Panc1 (cell line): ENCODE data around the gene DEFB128. TPM values are rescaled to one million over a fixed set of nuclear protein-coding genes. Genes with fewer than 3 reads are reported as not detected.

Source experiments
- ATAC-seq: fragments of 200-7000 bp; cut with Tn5 transposase; 2 replicates; pipeline ENCODE4 v1.9.1; 2020; ENCODE audit warnings: mild to moderate bottlenecking, moderate library complexity
- BruUV-seq: library from RNA; stranded (reverse); fragments of 400-500 nt; replicated peaks from 2 replicates; lab custom pipeline; 2021; lab: Mats Ljungman, UMichigan
- CTCF ChIA-PET: fragments of 300-600 bp; sonication (Branson Sonifier 250); formaldehyde crosslinking; loops from one replicate; lab custom pipeline; 2022; ENCODE audit warnings: antibody characterized with exemption; lab: Charles Lee
- POLR2A ChIA-PET: fragments of 300-600 bp; sonication (Branson Sonifier 250); formaldehyde crosslinking; loops from one replicate; lab custom pipeline; 2022; ENCODE audit warnings: antibody characterized with exemption; lab: Charles Lee
- DNase-seq: peaks from one replicate; pipeline ENCODE4 v3.0.0-alpha.2; 2010; ENCODE audit warnings: low read depth, low spot score
- H3K27ac ChIP-seq: 2 replicates; pipeline ENCODE4 v1.5.1; 2011; ENCODE audit warnings: mild to moderate bottlenecking, low read length, inconsistent platforms
- H3K27me3 ChIP-seq: fragments of 200-500 bp; sonication (Bioruptor generic); 2 replicates; pipeline ENCODE4 v1.6.0; 2014; ENCODE audit warnings: low read length, inconsistent platforms; ENCODE audit not compliant: control insufficient read depth, insufficient read depth
- H3K36me3 ChIP-seq: fragments of 200-500 bp; sonication (Bioruptor generic); 2 replicates; pipeline ENCODE4 v1.5.1; 2014; ENCODE audit warnings: inconsistent platforms, mild to moderate bottlenecking, low read length, moderate library complexity; ENCODE audit not compliant: control insufficient read depth, insufficient read depth
- H3K4me1 ChIP-seq: 2 replicates; pipeline ENCODE4 v1.5.1; 2011; ENCODE audit warnings: inconsistent platforms, mild to moderate bottlenecking, low read length, moderate library complexity; ENCODE audit not compliant: control insufficient read depth, insufficient read depth
- H3K4me3 ChIP-seq, 2 experiments: 2 replicates each; pipeline ENCODE4 v1.5.1; 2011 to 2012; ENCODE audit warnings: low read depth in 2 of 2, low read length in 2 of 2, mild to moderate bottlenecking in 2 of 2, inconsistent platforms in 1 of 2, moderate library complexity in 1 of 2
- H3K9me3 ChIP-seq: fragments of 200-500 bp; sonication (Bioruptor generic); 2 replicates; pipeline ENCODE4 v1.5.1; 2014; ENCODE audit warnings: low read depth, mild to moderate bottlenecking, inconsistent platforms, low read length, moderate library complexity; ENCODE audit not compliant: control insufficient read depth, insufficient read depth
- POLR2AphosphoS5 ChIP-seq: IDR thresholded peaks from 2 replicates; pipeline ENCODE4 v1.6.1; 2012; ENCODE audit warnings: mild to moderate bottlenecking, low read depth, low read length, moderate library complexity
- SIN3A ChIP-seq: IDR thresholded peaks from 2 replicates; pipeline ENCODE4 v1.6.1; 2012; ENCODE audit warnings: low read depth, mild to moderate bottlenecking, low read length, moderate library complexity, borderline replicate concordance; ENCODE audit not compliant: insufficient read depth
- TCF7L2 ChIP-seq: IDR thresholded peaks from 2 replicates; pipeline ENCODE4 v1.6.1; 2011; ENCODE audit warnings: mild to moderate bottlenecking, low read depth, low read length, inconsistent platforms
- in situ Hi-C: cut with HindIII; loops from 2 replicates; pipeline ENCODE4 v1.10.0; 2016; ENCODE audit warnings: low sequenced_read_pairs, low pct_unique_long_range_greater_than_20kb
- intact Hi-C: fragments of 100-400 bp; cut with micrococcal nuclease; formaldehyde crosslinking; loops from one replicate; pipeline ENCODE4 v1.10.0; 2022; ENCODE audit not compliant: unreplicated experiment
- total RNA-seq: library from RNA; stranded (reverse); gene quantifications from one replicate; pipeline ENCODE4 v1.2.1, GENCODE V29; 2021; ENCODE audit not compliant: unreplicated experiment
- TF ChIP-seq, protein P1 (sequence below): fragments of 450-650 bp; IDR thresholded peaks from 2 replicates; pipeline ENCODE4 v1.5.1; 2017; ENCODE audit warnings: mild to moderate bottlenecking
- TF ChIP-seq, protein P2 (sequence below), 2 experiments: IDR thresholded peaks; 2 replicates each; pipeline ENCODE4 v1.6.1; 2011 to 2012; ENCODE audit warnings: low read depth in 2 of 2, control low read depth in 1 of 2, low read length in 1 of 2, mild to moderate bottlenecking in 1 of 2, moderate library complexity in 1 of 2; ENCODE audit not compliant: insufficient read depth in 1 of 2

The DEFB128 gene
- total RNA-seq, 1 experiment from 2014 or later = not detected

DNA sequence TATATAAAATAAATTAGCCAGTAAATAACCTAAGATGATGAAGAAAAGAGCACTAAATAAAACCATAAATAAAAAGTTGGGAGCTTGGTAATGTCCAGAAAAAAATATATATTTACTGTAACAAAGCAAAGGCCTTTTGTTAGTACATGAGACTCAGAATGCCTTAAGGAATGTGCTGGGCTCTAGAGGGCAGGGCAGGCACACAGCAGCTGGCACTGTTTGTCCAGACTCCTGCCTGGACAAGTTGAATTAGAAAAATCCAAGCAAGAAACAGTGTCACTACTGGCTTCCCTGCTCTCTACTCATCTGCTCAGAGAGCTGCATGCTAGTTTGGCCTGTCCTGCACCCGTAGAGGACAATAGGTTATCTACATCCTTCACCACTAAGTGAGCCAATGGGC, 46.4 kb upstream of the DEFB128 start:
- TF ChIP-seq, protein P1, sequence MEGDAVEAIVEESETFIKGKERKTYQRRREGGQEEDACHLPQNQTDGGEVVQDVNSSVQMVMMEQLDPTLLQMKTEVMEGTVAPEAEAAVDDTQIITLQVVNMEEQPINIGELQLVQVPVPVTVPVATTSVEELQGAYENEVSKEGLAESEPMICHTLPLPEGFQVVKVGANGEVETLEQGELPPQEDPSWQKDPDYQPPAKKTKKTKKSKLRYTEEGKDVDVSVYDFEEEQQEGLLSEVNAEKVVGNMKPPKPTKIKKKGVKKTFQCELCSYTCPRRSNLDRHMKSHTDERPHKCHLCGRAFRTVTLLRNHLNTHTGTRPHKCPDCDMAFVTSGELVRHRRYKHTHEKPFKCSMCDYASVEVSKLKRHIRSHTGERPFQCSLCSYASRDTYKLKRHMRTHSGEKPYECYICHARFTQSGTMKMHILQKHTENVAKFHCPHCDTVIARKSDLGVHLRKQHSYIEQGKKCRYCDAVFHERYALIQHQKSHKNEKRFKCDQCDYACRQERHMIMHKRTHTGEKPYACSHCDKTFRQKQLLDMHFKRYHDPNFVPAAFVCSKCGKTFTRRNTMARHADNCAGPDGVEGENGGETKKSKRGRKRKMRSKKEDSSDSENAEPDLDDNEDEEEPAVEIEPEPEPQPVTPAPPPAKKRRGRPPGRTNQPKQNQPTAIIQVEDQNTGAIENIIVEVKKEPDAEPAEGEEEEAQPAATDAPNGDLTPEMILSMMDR = peak; percentile 73
- TF ChIP-seq TCF7L2 = no peak
- TF ChIP-seq, protein P2, sequence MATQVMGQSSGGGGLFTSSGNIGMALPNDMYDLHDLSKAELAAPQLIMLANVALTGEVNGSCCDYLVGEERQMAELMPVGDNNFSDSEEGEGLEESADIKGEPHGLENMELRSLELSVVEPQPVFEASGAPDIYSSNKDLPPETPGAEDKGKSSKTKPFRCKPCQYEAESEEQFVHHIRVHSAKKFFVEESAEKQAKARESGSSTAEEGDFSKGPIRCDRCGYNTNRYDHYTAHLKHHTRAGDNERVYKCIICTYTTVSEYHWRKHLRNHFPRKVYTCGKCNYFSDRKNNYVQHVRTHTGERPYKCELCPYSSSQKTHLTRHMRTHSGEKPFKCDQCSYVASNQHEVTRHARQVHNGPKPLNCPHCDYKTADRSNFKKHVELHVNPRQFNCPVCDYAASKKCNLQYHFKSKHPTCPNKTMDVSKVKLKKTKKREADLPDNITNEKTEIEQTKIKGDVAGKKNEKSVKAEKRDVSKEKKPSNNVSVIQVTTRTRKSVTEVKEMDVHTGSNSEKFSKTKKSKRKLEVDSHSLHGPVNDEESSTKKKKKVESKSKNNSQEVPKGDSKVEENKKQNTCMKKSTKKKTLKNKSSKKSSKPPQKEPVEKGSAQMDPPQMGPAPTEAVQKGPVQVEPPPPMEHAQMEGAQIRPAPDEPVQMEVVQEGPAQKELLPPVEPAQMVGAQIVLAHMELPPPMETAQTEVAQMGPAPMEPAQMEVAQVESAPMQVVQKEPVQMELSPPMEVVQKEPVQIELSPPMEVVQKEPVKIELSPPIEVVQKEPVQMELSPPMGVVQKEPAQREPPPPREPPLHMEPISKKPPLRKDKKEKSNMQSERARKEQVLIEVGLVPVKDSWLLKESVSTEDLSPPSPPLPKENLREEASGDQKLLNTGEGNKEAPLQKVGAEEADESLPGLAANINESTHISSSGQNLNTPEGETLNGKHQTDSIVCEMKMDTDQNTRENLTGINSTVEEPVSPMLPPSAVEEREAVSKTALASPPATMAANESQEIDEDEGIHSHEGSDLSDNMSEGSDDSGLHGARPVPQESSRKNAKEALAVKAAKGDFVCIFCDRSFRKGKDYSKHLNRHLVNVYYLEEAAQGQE (IDR thresholded peaks at IDR 0.05; ENCODE audit: insufficient read depth in 1 of 2, low read depth in 2 of 2, low read length in 1 of 2) = no peak
- H3K4me1 ChIP-seq = no peaks in the 10 kb centered on the region
- peaks cover 6% of the 10 kb centered on the region; the same call in 1 of the 2 replicates for H3K27me3 ChIP-seq
- CTCF ChIA-PET = no interaction called here
- no peak overlapping the region for H3K4me3 ChIP-seq
- intact Hi-C loops = no loop called here
- peak; percentile 30 for DNase-seq
- POLR2A ChIA-PET = no interaction called here
- no peak overlapping the region for H3K27ac ChIP-seq
- H3K36me3 ChIP-seq = no peaks in the 10 kb centered on the region
- in situ Hi-C loops = no loop called here
- no peaks in the 10 kb centered on the region for H3K9me3 ChIP-seq
- ATAC-seq = peak; percentile 88
- BruUV-seq = no TSS peak

DNA sequence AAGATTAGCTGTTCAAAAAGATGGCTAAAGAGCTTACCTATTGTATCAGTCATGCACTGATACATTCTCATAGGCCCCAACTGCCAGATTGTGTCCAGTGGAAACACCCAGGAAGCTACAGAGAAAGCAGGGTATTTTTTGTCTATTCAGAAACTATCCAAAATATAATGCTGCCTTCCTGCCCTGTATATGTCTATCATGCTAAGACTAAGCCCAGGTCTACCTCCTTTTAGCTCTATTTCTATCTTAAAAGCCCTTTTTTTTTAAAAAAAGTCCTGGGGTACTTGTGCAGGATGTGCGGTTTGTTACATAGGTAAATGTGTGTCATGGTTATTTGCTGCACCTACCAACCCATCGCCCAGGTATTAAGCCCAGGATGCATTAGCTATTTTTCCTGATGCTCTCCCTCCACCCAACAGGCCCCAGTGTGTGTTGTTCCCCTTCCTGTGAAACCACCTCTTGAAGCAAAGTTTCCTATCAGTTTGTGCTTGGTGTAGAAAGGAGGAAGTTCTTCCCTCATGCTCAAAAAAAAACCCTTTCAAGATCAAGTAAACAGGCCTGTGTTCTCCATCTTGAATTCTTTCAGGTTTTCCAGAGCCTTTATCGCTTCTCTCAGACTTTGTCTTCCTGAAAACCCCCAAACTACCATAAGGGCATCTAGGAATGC, 38.1 kb upstream of the DEFB128 start:
- H3K27ac ChIP-seq = no peak overlapping the region
- in situ Hi-C loops (no loop called here), intact Hi-C loops (no loop called here)
- no peak for DNase-seq
- TF ChIP-seq TCF7L2 = no peak
- no peak for TF ChIP-seq SIN3A
- no peak for TF ChIP-seq POLR2AphosphoS5
- TF ChIP-seq, protein P2 (IDR thresholded peaks at IDR 0.05; ENCODE audit: insufficient read depth in 1 of 2, low read depth in 2 of 2, low read length in 1 of 2) = no peak
- TF ChIP-seq, protein P1 = no peak
- no peaks in the 10 kb centered on the region for H3K4me1 ChIP-seq
- ChIA-PET POLR2A (no interaction called here), CTCF (no interaction called here)
- H3K9me3 ChIP-seq = no peaks in the 10 kb centered on the region
- BruUV-seq = no TSS peak
- H3K36me3 ChIP-seq = no peaks in the 10 kb centered on the region
- no peak for ATAC-seq
- H3K4me3 ChIP-seq = no peak overlapping the region
- H3K27me3 ChIP-seq = peaks cover 9% of the 10 kb centered on the region; the same call in 1 of the 2 replicates
